PC-9 (cell line): ENCODE results near the gene SPDYE4. TPM values are rescaled to one million over a fixed set of nuclear protein-coding genes. Genes with fewer than 3 reads are reported as not detected.

Source experiments
- BruUV-seq: library from RNA; stranded (reverse); fragments of 400-500 nt; replicated peaks from 2 replicates; lab custom pipeline; 2021; lab: Mats Ljungman, UMichigan
- CTCF ChIA-PET: fragments of 300-600 bp; sonication (Branson Sonifier 250); formaldehyde crosslinking; loops from one replicate; lab custom pipeline; 2022; ENCODE audit warnings: antibody characterized with exemption; lab: Charles Lee
- POLR2A ChIA-PET: fragments of 300-600 bp; sonication (Branson Sonifier 250); formaldehyde crosslinking; loops from one replicate; lab custom pipeline; 2022; ENCODE audit warnings: antibody characterized with exemption; ENCODE audit not compliant: unreplicated experiment; lab: Charles Lee
- DNase-seq, 2 experiments: peaks; one replicate each; pipeline versions ENCODE4 v3.0.0 to v3.0.0-alpha.2; 2015 to 2022; ENCODE audit warnings: mixed read lengths in 1 of 2
- H2AFZ ChIP-seq: fragments of 200-600 bp; sonication (generic); 2 replicates; pipeline ENCODE4 v1.8.1; 2017; ENCODE audit warnings: antibody characterized with exemption
- H3F3A ChIP-seq: fragments of 200-600 bp; sonication (generic); 2 replicates; pipeline ENCODE4 v1.8.1; 2017; ENCODE audit warnings: antibody characterized with exemption, mild to moderate bottlenecking, low read depth; ENCODE audit not compliant: insufficient read depth
- H3K27ac ChIP-seq: fragments of 200-600 bp; sonication (generic); 2 replicates; pipeline ENCODE4 v1.6.1; 2016; ENCODE audit warnings: mixed run types
- H3K27me3 ChIP-seq: fragments of 200-600 bp; sonication (generic); 2 replicates; pipeline ENCODE4 v1.6.1; 2016; ENCODE audit warnings: low read depth, mixed run types; ENCODE audit not compliant: insufficient read depth
- H3K36me3 ChIP-seq: fragments of 200-600 bp; sonication (generic); 2 replicates; pipeline ENCODE4 v1.6.1; 2016; ENCODE audit warnings: low read depth, mixed run types
- H3K4me1 ChIP-seq: fragments of 200-600 bp; sonication (generic); replicated peaks from 2 replicates; pipeline ENCODE4 v1.6.1; 2016; ENCODE audit warnings: mixed run types; ENCODE audit not compliant: insufficient read depth
- H3K4me2 ChIP-seq: fragments of 200-600 bp; sonication (generic); 2 replicates; pipeline ENCODE4 v1.6.1; 2017; ENCODE audit warnings: mixed run types
- H3K4me3 ChIP-seq: fragments of 200-600 bp; sonication (generic); 2 replicates; pipeline ENCODE4 v1.6.1; 2016; ENCODE audit warnings: mixed run types
- H3K79me2 ChIP-seq: fragments of 200-600 bp; sonication (generic); 2 replicates; pipeline ENCODE4 v1.6.1; 2017; ENCODE audit warnings: low read depth, mixed run types
- H3K9me2 ChIP-seq: fragments of 200-600 bp; sonication (generic); 2 replicates; pipeline ENCODE4 v1.8.1; 2017; ENCODE audit warnings: mild to moderate bottlenecking; ENCODE audit not compliant: insufficient read depth
- H3K9me3 ChIP-seq: fragments of 200-600 bp; sonication (generic); 2 replicates; pipeline ENCODE4 v1.8.1; 2016; ENCODE audit warnings: low read depth; ENCODE audit not compliant: insufficient read depth
- H4K20me1 ChIP-seq: fragments of 200-600 bp; sonication (generic); 2 replicates; pipeline ENCODE4 v1.8.1; 2017; ENCODE audit not compliant: insufficient read depth
- EZH2 ChIP-seq: fragments of 200-600 bp; sonication (generic); IDR thresholded peaks from 2 replicates; pipeline ENCODE4 v1.8.0; 2017; ENCODE audit warnings: antibody characterized with exemption, low read depth
- intact Hi-C: fragments of 100-400 bp; cut with micrococcal nuclease; formaldehyde crosslinking; loops from one replicate; pipeline ENCODE4 v1.10.0; 2022; ENCODE audit not compliant: unreplicated experiment
- total RNA-seq: library from RNA; stranded (reverse); gene quantifications from 2 replicates; pipeline ENCODE4 v1.2.3, GENCODE V29; 2021
- TF ChIP-seq, protein P1 (sequence below): fragments of 200-600 bp; sonication (generic); conservative IDR thresholded peaks from 2 replicates; pipeline ENCODE4 v1.6.1; 2017; ENCODE audit warnings: mixed run types, antibody characterized with exemption, mild to moderate bottlenecking, moderate library complexity

SPDYE4 gene
- total RNA-seq, 1 experiment from 2014 or later: not detected

DNA sequence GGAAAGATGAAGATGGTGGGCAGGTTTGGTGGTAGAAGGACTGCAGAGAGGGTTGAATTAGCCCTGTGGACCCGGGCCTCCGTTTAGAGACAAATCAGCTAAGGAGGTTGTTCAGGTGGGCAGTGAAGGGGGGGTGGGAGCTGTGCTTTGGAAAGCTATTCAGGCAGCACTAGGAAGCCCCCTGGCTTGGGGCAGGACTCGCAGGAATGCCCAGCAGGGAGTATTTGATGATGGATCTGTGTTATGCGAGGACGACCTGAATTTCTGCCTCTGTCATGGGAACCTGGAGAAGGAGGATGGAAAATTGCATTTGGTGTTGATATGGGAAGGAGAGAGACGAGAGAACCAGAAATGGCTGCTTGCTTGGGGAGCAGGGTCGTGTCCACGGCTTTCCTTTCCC, 3.5 kb downstream of the SPDYE4 start:
- Histone ChIP-seq H3K4me2 (no peak overlapping the region), H3K9me3 (no peaks in the 10 kb centered on the region), H4K20me1 (no peaks in the 10 kb centered on the region), H2AFZ (no peak overlapping the region), H3F3A (no peaks in the 10 kb centered on the region), H3K36me3 (no peaks in the 10 kb centered on the region), H3K9me2 (no peaks in the 10 kb centered on the region), H3K4me1 (no peaks in the 10 kb centered on the region), H3K27ac (no peak overlapping the region), H3K79me2 (no peaks in the 10 kb centered on the region), H3K4me3 (no peak overlapping the region), H3K27me3 (peaks cover 59% of the 10 kb centered on the region)
- intact Hi-C loops: no loop called here
- no peak for TF ChIP-seq EZH2
- TF ChIP-seq, protein P1, sequence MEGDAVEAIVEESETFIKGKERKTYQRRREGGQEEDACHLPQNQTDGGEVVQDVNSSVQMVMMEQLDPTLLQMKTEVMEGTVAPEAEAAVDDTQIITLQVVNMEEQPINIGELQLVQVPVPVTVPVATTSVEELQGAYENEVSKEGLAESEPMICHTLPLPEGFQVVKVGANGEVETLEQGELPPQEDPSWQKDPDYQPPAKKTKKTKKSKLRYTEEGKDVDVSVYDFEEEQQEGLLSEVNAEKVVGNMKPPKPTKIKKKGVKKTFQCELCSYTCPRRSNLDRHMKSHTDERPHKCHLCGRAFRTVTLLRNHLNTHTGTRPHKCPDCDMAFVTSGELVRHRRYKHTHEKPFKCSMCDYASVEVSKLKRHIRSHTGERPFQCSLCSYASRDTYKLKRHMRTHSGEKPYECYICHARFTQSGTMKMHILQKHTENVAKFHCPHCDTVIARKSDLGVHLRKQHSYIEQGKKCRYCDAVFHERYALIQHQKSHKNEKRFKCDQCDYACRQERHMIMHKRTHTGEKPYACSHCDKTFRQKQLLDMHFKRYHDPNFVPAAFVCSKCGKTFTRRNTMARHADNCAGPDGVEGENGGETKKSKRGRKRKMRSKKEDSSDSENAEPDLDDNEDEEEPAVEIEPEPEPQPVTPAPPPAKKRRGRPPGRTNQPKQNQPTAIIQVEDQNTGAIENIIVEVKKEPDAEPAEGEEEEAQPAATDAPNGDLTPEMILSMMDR: no peak
- ChIA-PET CTCF (no interaction called here), POLR2A (no interaction called here)
- DNase-seq: no peak
- no TSS peak for BruUV-seq

DNA sequence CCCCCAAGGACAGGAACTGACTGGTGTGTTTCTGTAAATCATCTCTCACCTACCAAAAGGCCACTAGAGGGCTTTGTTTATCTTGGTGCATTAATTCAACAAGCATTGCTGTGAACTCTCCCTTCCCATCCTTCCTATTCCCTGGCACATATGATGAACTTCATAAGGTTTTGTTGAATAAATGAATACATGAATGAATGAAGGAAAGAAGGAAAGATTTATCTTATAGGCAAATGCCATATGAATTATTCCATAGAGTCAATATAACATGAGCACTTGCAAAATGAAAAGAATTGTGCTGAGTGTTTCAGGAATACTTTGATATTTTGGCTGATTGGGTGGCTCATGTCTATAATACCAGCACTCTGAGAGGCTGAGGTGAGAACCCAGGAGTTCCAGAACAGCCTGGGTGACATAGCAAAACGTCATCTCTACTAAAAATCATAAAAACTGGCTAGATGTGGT, 4.3 kb downstream of the SPDYE4 start:
- Histone ChIP-seq H3K9me2 (no peaks in the 10 kb centered on the region), H3K36me3 (no peaks in the 10 kb centered on the region), H3K27me3 (peaks cover 51% of the 10 kb centered on the region), H3F3A (no peaks in the 10 kb centered on the region), H4K20me1 (no peaks in the 10 kb centered on the region), H3K4me2 (no peak overlapping the region), H3K27ac (no peak overlapping the region), H3K9me3 (no peaks in the 10 kb centered on the region), H3K79me2 (no peaks in the 10 kb centered on the region), H2AFZ (no peak overlapping the region), H3K4me1 (no peaks in the 10 kb centered on the region), H3K4me3 (no peak overlapping the region)
- POLR2A ChIA-PET: no interaction called here
- BruUV-seq: no TSS peak
- CTCF ChIA-PET: no interaction called here
- TF ChIP-seq EZH2: no peak
- TF ChIP-seq, protein P1: peak; percentile 36
- DNase-seq: no peak
- intact Hi-C loops: no loop called here

DNA sequence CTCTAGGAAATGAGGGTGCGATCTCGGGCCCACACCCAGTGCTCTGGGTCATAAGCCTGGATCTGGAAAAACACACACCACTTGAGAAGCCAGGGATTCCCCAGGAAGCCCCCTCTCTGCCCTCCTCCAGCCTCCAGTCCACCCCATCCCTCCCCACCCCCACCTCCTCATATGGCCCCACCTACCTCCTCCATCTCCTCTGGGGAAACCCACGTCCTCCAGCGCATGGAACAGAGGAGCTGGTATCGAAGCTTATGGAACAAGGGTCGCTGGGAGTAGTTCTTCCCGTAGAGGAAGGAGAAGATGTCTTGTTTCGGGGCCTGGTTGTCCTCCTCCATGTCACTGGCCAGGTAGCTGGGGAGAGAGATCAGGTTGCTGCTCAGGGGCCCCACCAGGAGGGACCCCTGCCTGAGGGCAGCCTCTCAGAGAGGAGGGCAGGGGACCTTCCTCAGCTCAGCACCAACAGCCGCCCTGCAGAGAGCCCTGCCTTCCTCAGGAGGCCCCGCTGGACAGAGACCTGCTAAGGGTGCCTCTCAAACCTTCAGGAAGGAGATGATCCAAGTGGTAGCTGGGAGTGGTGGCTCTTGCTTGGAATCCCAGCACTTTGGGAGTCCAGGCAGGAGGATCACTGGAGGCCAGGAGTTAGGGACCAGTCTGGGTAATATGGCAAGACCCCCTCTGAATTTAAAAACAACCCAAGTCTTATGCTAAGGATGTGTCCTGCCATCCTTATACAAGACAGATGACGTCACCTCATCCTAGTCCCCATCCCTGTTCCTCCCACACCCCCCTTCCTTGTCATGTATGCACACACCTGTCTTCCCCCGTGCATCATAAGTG, 5.0 kb downstream of the SPDYE4 start:
- CTCF ChIA-PET: no interaction called here
- no peak for DNase-seq
- no peaks in the 10 kb centered on the region for H3K36me3 ChIP-seq
- no peaks in the 10 kb centered on the region for H3F3A ChIP-seq
- H3K9me2 ChIP-seq: no peaks in the 10 kb centered on the region
- H3K27ac ChIP-seq: no peak overlapping the region
- no peak overlapping the region for H3K4me3 ChIP-seq
- POLR2A ChIA-PET: no interaction called here
- no peak overlapping the region for H2AFZ ChIP-seq
- no peaks in the 10 kb centered on the region for H3K4me1 ChIP-seq
- no peaks in the 10 kb centered on the region for H3K9me3 ChIP-seq
- H4K20me1 ChIP-seq: no peaks in the 10 kb centered on the region
- no TSS peak for BruUV-seq
- TF ChIP-seq, protein P1: no peak
- TF ChIP-seq EZH2: no peak
- H3K4me2 ChIP-seq: no peak overlapping the region
- intact Hi-C loops: no loop called here
- H3K27me3 ChIP-seq: peaks cover 46% of the 10 kb centered on the region
- H3K79me2 ChIP-seq: no peaks in the 10 kb centered on the region
